ENCODE measurements around the gene CMTM7.

- TF ChIP-seq USF2 (IDR thresholded peaks at IDR 0.05; ENCODE audit: borderline replicate concordance, low read depth, low read length) (no peak), RCOR1 (IDR thresholded peaks at IDR 0.05; ENCODE audit: low read length) (no peak), TAF1 (IDR thresholded peaks at IDR 0.05; ENCODE audit: borderline replicate concordance, low read depth, low read length) (no peak), SMC3 (IDR thresholded peaks at IDR 0.05; ENCODE audit: low read depth, low read length) (no peak), POLR2AphosphoS5 (IDR thresholded peaks at IDR 0.05; ENCODE audit: low read depth, low read length) (no peak), CTCF (IDR thresholded peaks at IDR 0.05) (no peak), TCF12 (IDR thresholded peaks at IDR 0.05) (no peak)
Observed at GRCh38 chr3:32480604-32481003, 89.0 kb downstream of the CMTM7 start.

Data from SK-N-SH (cell line).